WTC11 (cell line): ENCODE measurements around the gene ABCC11. TPM values are rescaled to one million over a fixed set of nuclear protein-coding genes. Genes with fewer than 3 reads are reported as not detected.

Source experiments
- ATAC-seq: fragments of 200-7000 bp; cut with Tn5 transposase; 2 replicates; pipeline ENCODE4 v1.10.0; 2021; ENCODE audit warnings: mild to moderate bottlenecking, moderate library complexity
- CTCF ChIA-PET: fragments of 300-600 bp; sonication (Branson Sonifier 250); formaldehyde crosslinking; loops from one replicate; lab custom pipeline; 2021; ENCODE audit warnings: antibody characterized with exemption; lab: Charles Lee
- POLR2A ChIA-PET: fragments of 350-600 bp; sonication (Branson Sonifier 250); formaldehyde crosslinking; loops from one replicate; lab custom pipeline; 2021; ENCODE audit warnings: antibody characterized with exemption; lab: Charles Lee
- DNase-seq: peaks from one replicate; pipeline ENCODE4 v3.0.0; 2021; ENCODE audit warnings: low spot score
- H3K27ac Mint-ChIP-seq: 2 replicates; pipeline ENCODE4 v1.8.0; 2021; ENCODE audit warnings: mixed read lengths
- H3K27me3 Mint-ChIP-seq: 2 replicates; pipeline ENCODE4 v1.8.0; 2021; ENCODE audit warnings: low read depth, mild to moderate bottlenecking, moderate library complexity, mixed read lengths
- H3K36me3 Mint-ChIP-seq: 2 replicates; pipeline ENCODE4 v1.8.0; 2021; ENCODE audit warnings: mixed read lengths
- H3K4me1 Mint-ChIP-seq: 2 replicates; pipeline ENCODE4 v1.8.0; 2022; ENCODE audit warnings: mixed read lengths
- H3K4me3 Mint-ChIP-seq: 2 replicates; pipeline ENCODE4 v1.8.0; 2021; ENCODE audit warnings: mild to moderate bottlenecking, moderate library complexity, mixed read lengths
- H3K9me3 Mint-ChIP-seq: 2 replicates; pipeline ENCODE4 v1.8.0; 2021; ENCODE audit warnings: mixed read lengths
- ATF1 ChIP-seq: sonication (generic); formaldehyde crosslinking; IDR thresholded peaks from 2 replicates; pipeline ENCODE4 v1.8.1; 2023; ENCODE audit warnings: mild to moderate bottlenecking, moderate library complexity, missing genetic modification reagents
- CREM ChIP-seq: sonication (generic); formaldehyde crosslinking; IDR thresholded peaks from 2 replicates; pipeline ENCODE4 v1.8.1; 2022; ENCODE audit warnings: mild to moderate bottlenecking, missing genetic modification reagents, moderate library complexity
- ETV6 ChIP-seq: sonication (generic); formaldehyde crosslinking; IDR thresholded peaks from 2 replicates; pipeline ENCODE4 v1.8.1; 2022; ENCODE audit warnings: mild to moderate bottlenecking, missing genetic modification reagents
- FOXK1 ChIP-seq: sonication (generic); formaldehyde crosslinking; IDR thresholded peaks from 2 replicates; pipeline ENCODE4 v1.8.0; 2022; ENCODE audit warnings: mild to moderate bottlenecking, moderate library complexity, missing genetic modification reagents
- GRHL2 ChIP-seq: fragments of 250-450 bp; sonication (Bioruptor Pico); IDR thresholded peaks from 2 replicates; pipeline ENCODE4 v1.8.0; 2022; ENCODE audit warnings: mild to moderate bottlenecking, moderate library complexity; ENCODE audit not compliant: insufficient replicate concordance, severe bottlenecking
- JUN ChIP-seq: sonication (generic); formaldehyde crosslinking; IDR thresholded peaks from 2 replicates; pipeline ENCODE4 v1.8.0; 2023; ENCODE audit warnings: mild to moderate bottlenecking, missing genetic modification reagents
- NR3C1 ChIP-seq: sonication (generic); formaldehyde crosslinking; conservative IDR thresholded peaks from 2 replicates; pipeline ENCODE4 v1.8.1; 2023; ENCODE audit warnings: low read depth, mild to moderate bottlenecking, missing genetic modification reagents
- RELA ChIP-seq: sonication (generic); formaldehyde crosslinking; IDR thresholded peaks from 2 replicates; pipeline ENCODE4 v1.8.1; 2022; ENCODE audit warnings: missing genetic modification reagents, mild to moderate bottlenecking, borderline replicate concordance
- RORB ChIP-seq: fragments of 250-450 bp; sonication (Bioruptor Pico); IDR thresholded peaks from 2 replicates; pipeline ENCODE4 v1.9.0; 2021; ENCODE audit warnings: mild to moderate bottlenecking
- SMAD3 ChIP-seq: sonication (generic); formaldehyde crosslinking; IDR thresholded peaks from 2 replicates; pipeline ENCODE4 v1.8.0; 2022; ENCODE audit warnings: missing genetic modification reagents, mild to moderate bottlenecking, borderline replicate concordance
- SP1 ChIP-seq: sonication (generic); formaldehyde crosslinking; conservative IDR thresholded peaks from 2 replicates; pipeline ENCODE4 v1.8.1; 2022; ENCODE audit warnings: missing genetic modification reagents
- ZNF396 ChIP-seq: fragments of 250-450 bp; sonication (Bioruptor Pico); IDR thresholded peaks from 2 replicates; pipeline ENCODE4 v1.8.0; 2021; ENCODE audit warnings: mild to moderate bottlenecking, moderate library complexity, borderline replicate concordance
- total RNA-seq: library from RNA; stranded (reverse); gene quantifications from 3 replicates; pipeline ENCODE4 v1.2.3, GENCODE V29; 2021
- TF ChIP-seq, protein P1 (sequence below): sonication (generic); formaldehyde crosslinking; IDR thresholded peaks from 2 replicates; pipeline ENCODE4 v1.8.0; 2023; ENCODE audit warnings: missing genetic modification reagents
- TF ChIP-seq, protein P2 (sequence below): fragments of 250-450 bp; sonication (Bioruptor Pico); IDR thresholded peaks from 2 replicates; pipeline ENCODE4 v1.9.0; 2021; ENCODE audit warnings: mild to moderate bottlenecking
- TF ChIP-seq, protein P3 (sequence below): sonication (generic); formaldehyde crosslinking; IDR thresholded peaks from 2 replicates; pipeline ENCODE4 v1.8.1; 2023; ENCODE audit warnings: mild to moderate bottlenecking, missing genetic modification reagents
- TF ChIP-seq, protein P4 (sequence below): fragments of 250-450 bp; sonication (Bioruptor Pico); IDR thresholded peaks from 2 replicates; pipeline ENCODE4 v2.1.2; 2022; ENCODE audit warnings: mild to moderate bottlenecking, moderate library complexity
- TF ChIP-seq, protein P5 (sequence below): sonication (generic); formaldehyde crosslinking; IDR thresholded peaks from 2 replicates; pipeline ENCODE4 v1.8.0; 2022; ENCODE audit warnings: mild to moderate bottlenecking, missing genetic modification reagents
- TF ChIP-seq, protein P6 (sequence below): sonication (generic); formaldehyde crosslinking; IDR thresholded peaks from 2 replicates; pipeline ENCODE4 v1.8.1; 2022; ENCODE audit warnings: low read depth, mild to moderate bottlenecking, moderate library complexity, missing genetic modification reagents, borderline replicate concordance

The ABCC11 gene
- total RNA-seq, 1 experiment from 2014 or later: not detected

DNA sequence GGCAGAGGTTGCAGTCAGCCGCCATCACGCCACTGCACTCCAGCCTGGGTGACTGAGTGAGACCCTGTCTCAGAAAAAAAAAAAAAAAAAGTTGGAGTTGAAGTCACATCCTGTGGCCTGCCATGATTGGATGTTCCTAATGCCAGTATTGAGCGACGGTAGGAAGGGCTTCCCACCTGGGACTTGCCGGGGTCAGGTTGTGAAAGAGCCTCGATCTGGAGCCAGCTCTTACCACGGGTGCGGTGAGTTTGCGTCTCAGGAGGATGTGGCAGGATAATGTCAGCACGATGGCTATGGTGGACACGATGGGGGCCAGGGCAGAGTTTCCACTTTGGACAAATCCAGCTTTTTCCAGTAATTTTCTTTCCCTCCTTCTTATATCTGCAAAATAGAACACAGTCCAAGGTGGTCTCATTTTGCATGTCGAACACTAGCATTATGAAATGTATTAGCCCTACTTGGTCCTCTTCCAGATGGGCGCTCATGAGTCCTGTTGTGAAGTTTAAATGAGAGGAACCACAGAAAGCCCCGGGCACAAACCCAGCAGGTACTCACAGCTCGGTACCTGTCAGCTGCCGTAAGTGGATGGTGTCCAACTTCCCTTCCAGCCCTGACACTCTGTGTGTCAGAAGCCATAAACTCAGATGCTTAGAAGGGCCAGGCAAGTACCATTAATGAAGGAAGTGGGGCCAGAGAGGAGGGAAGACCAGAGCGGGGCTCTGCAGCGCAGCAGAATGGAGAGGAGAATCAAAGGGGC, 113.7 kb downstream of the ABCC11 start:
- Mint-ChIP-seq H3K4me3 (no peak overlapping the region), H3K27ac (no peak overlapping the region), H3K9me3 (no peaks in the 10 kb centered on the region), H3K4me1 (peaks cover 5% of the 10 kb centered on the region), H3K27me3 (no peaks in the 10 kb centered on the region), H3K36me3 (no peaks in the 10 kb centered on the region)
- ATAC-seq (no peak), DNase-seq (no peak)
- ChIA-PET POLR2A (no interaction called here), CTCF (interaction anchor here (1.1 kb wide), 1 partner anchor 31 kb away, joined by 4 read pairs; no protein-coding TSS in a partner anchor)
- TF ChIP-seq, protein P1, sequence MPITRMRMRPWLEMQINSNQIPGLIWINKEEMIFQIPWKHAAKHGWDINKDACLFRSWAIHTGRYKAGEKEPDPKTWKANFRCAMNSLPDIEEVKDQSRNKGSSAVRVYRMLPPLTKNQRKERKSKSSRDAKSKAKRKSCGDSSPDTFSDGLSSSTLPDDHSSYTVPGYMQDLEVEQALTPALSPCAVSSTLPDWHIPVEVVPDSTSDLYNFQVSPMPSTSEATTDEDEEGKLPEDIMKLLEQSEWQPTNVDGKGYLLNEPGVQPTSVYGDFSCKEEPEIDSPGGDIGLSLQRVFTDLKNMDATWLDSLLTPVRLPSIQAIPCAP (CRISPR knock-in tag): no peak
- TF ChIP-seq, protein P2, sequence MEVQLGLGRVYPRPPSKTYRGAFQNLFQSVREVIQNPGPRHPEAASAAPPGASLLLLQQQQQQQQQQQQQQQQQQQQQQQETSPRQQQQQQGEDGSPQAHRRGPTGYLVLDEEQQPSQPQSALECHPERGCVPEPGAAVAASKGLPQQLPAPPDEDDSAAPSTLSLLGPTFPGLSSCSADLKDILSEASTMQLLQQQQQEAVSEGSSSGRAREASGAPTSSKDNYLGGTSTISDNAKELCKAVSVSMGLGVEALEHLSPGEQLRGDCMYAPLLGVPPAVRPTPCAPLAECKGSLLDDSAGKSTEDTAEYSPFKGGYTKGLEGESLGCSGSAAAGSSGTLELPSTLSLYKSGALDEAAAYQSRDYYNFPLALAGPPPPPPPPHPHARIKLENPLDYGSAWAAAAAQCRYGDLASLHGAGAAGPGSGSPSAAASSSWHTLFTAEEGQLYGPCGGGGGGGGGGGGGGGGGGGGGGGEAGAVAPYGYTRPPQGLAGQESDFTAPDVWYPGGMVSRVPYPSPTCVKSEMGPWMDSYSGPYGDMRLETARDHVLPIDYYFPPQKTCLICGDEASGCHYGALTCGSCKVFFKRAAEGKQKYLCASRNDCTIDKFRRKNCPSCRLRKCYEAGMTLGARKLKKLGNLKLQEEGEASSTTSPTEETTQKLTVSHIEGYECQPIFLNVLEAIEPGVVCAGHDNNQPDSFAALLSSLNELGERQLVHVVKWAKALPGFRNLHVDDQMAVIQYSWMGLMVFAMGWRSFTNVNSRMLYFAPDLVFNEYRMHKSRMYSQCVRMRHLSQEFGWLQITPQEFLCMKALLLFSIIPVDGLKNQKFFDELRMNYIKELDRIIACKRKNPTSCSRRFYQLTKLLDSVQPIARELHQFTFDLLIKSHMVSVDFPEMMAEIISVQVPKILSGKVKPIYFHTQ (CRISPR knock-in tag): no peak
- TF ChIP-seq CREM (CRISPR knock-in tag) (no peak), SMAD3 (CRISPR knock-in tag) (no peak), GRHL2 (no peak), ETV6 (CRISPR knock-in tag) (no peak), NR3C1 (CRISPR knock-in tag) (no peak), ATF1 (no peak), ZNF396 (no peak), FOXK1 (CRISPR knock-in tag) (no peak), RORB (no peak), SP1 (CRISPR knock-in tag) (no peak), JUN (no peak), RELA (CRISPR knock-in tag) (no peak)
- TF ChIP-seq, protein P3, sequence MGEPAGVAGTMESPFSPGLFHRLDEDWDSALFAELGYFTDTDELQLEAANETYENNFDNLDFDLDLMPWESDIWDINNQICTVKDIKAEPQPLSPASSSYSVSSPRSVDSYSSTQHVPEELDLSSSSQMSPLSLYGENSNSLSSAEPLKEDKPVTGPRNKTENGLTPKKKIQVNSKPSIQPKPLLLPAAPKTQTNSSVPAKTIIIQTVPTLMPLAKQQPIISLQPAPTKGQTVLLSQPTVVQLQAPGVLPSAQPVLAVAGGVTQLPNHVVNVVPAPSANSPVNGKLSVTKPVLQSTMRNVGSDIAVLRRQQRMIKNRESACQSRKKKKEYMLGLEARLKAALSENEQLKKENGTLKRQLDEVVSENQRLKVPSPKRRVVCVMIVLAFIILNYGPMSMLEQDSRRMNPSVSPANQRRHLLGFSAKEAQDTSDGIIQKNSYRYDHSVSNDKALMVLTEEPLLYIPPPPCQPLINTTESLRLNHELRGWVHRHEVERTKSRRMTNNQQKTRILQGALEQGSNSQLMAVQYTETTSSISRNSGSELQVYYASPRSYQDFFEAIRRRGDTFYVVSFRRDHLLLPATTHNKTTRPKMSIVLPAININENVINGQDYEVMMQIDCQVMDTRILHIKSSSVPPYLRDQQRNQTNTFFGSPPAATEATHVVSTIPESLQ (CRISPR knock-in tag): no peak
- TF ChIP-seq, protein P4, sequence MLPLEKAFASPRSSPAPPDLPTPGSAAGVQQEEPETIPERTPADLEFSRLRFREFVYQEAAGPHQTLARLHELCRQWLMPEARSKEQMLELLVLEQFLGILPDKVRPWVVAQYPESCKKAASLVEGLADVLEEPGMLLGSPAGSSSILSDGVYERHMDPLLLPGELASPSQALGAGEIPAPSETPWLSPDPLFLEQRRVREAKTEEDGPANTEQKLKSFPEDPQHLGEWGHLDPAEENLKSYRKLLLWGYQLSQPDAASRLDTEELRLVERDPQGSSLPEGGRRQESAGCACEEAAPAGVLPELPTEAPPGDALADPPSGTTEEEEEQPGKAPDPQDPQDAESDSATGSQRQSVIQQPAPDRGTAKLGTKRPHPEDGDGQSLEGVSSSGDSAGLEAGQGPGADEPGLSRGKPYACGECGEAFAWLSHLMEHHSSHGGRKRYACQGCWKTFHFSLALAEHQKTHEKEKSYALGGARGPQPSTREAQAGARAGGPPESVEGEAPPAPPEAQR: no peak
- TF ChIP-seq, protein P5, sequence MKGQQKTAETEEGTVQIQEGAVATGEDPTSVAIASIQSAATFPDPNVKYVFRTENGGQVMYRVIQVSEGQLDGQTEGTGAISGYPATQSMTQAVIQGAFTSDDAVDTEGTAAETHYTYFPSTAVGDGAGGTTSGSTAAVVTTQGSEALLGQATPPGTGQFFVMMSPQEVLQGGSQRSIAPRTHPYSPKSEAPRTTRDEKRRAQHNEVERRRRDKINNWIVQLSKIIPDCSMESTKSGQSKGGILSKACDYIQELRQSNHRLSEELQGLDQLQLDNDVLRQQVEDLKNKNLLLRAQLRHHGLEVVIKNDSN: no peak
- TF ChIP-seq, protein P6, sequence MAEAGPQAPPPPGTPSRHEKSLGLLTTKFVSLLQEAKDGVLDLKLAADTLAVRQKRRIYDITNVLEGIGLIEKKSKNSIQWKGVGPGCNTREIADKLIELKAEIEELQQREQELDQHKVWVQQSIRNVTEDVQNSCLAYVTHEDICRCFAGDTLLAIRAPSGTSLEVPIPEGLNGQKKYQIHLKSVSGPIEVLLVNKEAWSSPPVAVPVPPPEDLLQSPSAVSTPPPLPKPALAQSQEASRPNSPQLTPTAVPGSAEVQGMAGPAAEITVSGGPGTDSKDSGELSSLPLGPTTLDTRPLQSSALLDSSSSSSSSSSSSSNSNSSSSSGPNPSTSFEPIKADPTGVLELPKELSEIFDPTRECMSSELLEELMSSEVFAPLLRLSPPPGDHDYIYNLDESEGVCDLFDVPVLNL (CRISPR knock-in tag): no peak
